OCI-LY3 (cell line): Measurements from ENCODE around the gene GFOD1.

Source experiments
- EZH2phosphoT487 ChIP-seq: fragments of 200-600 bp; shearing (Covaris generic); IDR thresholded peaks from 2 replicates; pipeline ENCODE4 v1.6.1; 2018; ENCODE audit warnings: antibody characterized with exemption, mixed run types, low read depth
- TF ChIP-seq, protein P1 (sequence below): fragments of 200-600, 300-600 bp; sonication (generic); IDR thresholded peaks from 2 replicates; pipeline ENCODE4 v1.5.1; 2014; ENCODE audit warnings: antibody characterized with exemption, low read length, low read depth

DNA sequence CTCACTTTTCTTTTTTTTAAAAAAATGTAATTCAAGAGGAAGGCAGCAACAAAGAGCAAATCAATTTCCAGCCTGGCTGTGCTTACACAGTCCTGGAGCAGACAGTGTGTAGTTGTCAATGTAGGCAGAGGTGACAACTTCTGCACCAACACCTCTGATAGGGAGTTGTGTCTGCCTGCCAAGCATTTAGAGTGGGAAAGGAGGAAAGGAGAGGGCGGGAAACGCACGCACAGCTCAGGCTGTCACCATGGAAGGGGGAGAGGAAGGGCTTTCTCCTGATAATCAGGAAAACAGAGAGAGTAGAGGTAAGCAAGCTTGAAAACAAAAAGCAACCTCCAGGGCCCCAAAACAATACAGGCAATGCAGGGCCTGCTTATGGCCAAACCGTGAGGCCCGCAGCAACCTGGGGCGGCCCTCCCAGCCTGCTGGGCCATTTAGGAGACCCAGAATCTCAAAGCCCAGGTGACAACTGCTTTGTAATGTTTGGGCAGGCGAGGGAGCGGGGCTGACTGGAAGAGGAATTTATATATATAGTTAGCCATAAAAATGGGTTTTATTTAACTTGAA, 41.5 kb upstream of the GFOD1 start:
- TF ChIP-seq, protein P1, sequence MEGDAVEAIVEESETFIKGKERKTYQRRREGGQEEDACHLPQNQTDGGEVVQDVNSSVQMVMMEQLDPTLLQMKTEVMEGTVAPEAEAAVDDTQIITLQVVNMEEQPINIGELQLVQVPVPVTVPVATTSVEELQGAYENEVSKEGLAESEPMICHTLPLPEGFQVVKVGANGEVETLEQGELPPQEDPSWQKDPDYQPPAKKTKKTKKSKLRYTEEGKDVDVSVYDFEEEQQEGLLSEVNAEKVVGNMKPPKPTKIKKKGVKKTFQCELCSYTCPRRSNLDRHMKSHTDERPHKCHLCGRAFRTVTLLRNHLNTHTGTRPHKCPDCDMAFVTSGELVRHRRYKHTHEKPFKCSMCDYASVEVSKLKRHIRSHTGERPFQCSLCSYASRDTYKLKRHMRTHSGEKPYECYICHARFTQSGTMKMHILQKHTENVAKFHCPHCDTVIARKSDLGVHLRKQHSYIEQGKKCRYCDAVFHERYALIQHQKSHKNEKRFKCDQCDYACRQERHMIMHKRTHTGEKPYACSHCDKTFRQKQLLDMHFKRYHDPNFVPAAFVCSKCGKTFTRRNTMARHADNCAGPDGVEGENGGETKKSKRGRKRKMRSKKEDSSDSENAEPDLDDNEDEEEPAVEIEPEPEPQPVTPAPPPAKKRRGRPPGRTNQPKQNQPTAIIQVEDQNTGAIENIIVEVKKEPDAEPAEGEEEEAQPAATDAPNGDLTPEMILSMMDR = no peak
- no peak for TF ChIP-seq EZH2phosphoT487
